Endothelial cell of umbilical vein (primary cell): ENCODE measurements around the gene HTR3A. TPM values are rescaled to one million over a fixed set of nuclear protein-coding genes. Genes with fewer than 3 reads are reported as not detected.

Experiments used
- BruUV-seq: library from RNA; stranded (reverse); fragments of 400-500 nt; replicated peaks from 2 replicates; lab custom pipeline; 2021; lab: Mats Ljungman, UMichigan
- CTCF ChIA-PET: fragments of 300-600, 350-600 bp; sonication (Branson Sonifier 250); formaldehyde crosslinking; loops from one replicate; lab custom pipeline; 2021; ENCODE audit warnings: antibody characterized with exemption, inconsistent platforms; lab: Charles Lee
- POLR2A ChIA-PET: fragments of 300-600, 350-600 bp; sonication (Branson Sonifier 250); formaldehyde crosslinking; loops from one replicate; lab custom pipeline; 2021; ENCODE audit warnings: antibody characterized with exemption, inconsistent platforms; lab: Charles Lee
- DNase-seq: peaks from one replicate; pipeline ENCODE4 v3.0.0-alpha.2; 2011; ENCODE audit warnings: low read depth, low spot score
- FAIRE-seq: peaks from 2 replicates; lab custom pipeline; 2011; peaks lifted over from hg19 to GRCh38; lab: Jason Lieb, UNC
- H2AFZ ChIP-seq: 2 replicates; pipeline ENCODE4 v1.6.0; 2012; ENCODE audit warnings: low read depth, low read length, control low read depth, inconsistent platforms
- H3K27ac ChIP-seq: 2 replicates; pipeline ENCODE4 v1.5.1; 2011; ENCODE audit warnings: low read depth, mild to moderate bottlenecking, control low read depth, low read length, moderate library complexity; ENCODE audit not compliant: insufficient read depth
- H3K27me3 ChIP-seq, 2 experiments: 2 replicates each; pipeline versions ENCODE4 v1.6.0 to v1.6.1; 2011; ENCODE audit warnings: low read length in 2 of 2, mixed read lengths in 1 of 2; ENCODE audit not compliant: control insufficient read depth in 2 of 2, insufficient read depth in 2 of 2
- H3K36me3 ChIP-seq, 2 experiments: 2 replicates in 1 of 2; 3 replicates in 1 of 2; pipeline ENCODE4 v1.5.1; 2011; ENCODE audit warnings: low read length in 2 of 2, mild to moderate bottlenecking in 1 of 2, moderate library complexity in 1 of 2; ENCODE audit not compliant: control insufficient read depth in 2 of 2, insufficient read depth in 2 of 2; ENCODE audit errors: extremely low read depth in 1 of 2
- H3K4me1 ChIP-seq: 3 replicates; pipeline ENCODE4 v1.5.1; 2011; ENCODE audit warnings: mild to moderate bottlenecking, low read length; ENCODE audit not compliant: control insufficient read depth, insufficient read depth; ENCODE audit errors: extremely low read depth
- H3K4me2 ChIP-seq: 2 replicates; pipeline ENCODE4 v1.6.1; 2011; ENCODE audit warnings: low read length, control low read depth, mixed read lengths; ENCODE audit not compliant: insufficient read depth
- H3K4me3 ChIP-seq, 3 experiments: fragments of 200-600 bp in 1 of 3; sonication (generic), shearing (Covaris generic) in 1 of 3; replicated peaks in 1 of 3; 2 replicates each; pipeline ENCODE4 v1.5.1; 2011 to 2016; ENCODE audit warnings: control low read depth in 3 of 3, low read length in 3 of 3, mild to moderate bottlenecking in 2 of 3, inconsistent platforms in 1 of 3, low read depth in 1 of 3, moderate library complexity in 1 of 3; ENCODE audit not compliant: insufficient read depth in 1 of 3
- H3K79me2 ChIP-seq: 2 replicates; pipeline ENCODE4 v1.6.0; 2012; ENCODE audit warnings: low read length, inconsistent platforms; ENCODE audit not compliant: control insufficient read depth, insufficient read depth
- H3K9ac ChIP-seq: replicated peaks from 2 replicates; pipeline ENCODE3; 2011; ENCODE audit warnings: low read length, control low read depth; ENCODE audit not compliant: insufficient read depth; ENCODE audit errors: extremely low read depth
- H3K9me1 ChIP-seq: replicated peaks from 3 replicates; pipeline ENCODE4 v1.6.0; 2011; ENCODE audit warnings: mild to moderate bottlenecking, low read length; ENCODE audit not compliant: control insufficient read depth, insufficient read depth; ENCODE audit errors: extremely low read depth
- H3K9me3 ChIP-seq: replicated peaks from 2 replicates; pipeline ENCODE4 v1.5.1; 2012; ENCODE audit warnings: low read length, inconsistent platforms; ENCODE audit not compliant: control insufficient read depth, insufficient read depth
- H4K20me1 ChIP-seq: replicated peaks from 2 replicates; pipeline ENCODE3; 2011; ENCODE audit warnings: mild to moderate bottlenecking, low read length; ENCODE audit not compliant: control insufficient read depth, insufficient read depth; ENCODE audit errors: extremely low read depth
- CTCF ChIP-seq, 2 donors: IDR thresholded peaks; 1 replicate in 1 of 2; 2 replicates in 1 of 2; pipeline ENCODE4 v1.5.1; 2011; ENCODE audit warnings: low read length in 2 of 2, mild to moderate bottlenecking in 2 of 2, moderate library complexity in 2 of 2, control low read depth in 1 of 2, inconsistent platforms in 1 of 2, low read depth in 1 of 2; ENCODE audit not compliant: insufficient read depth in 1 of 2; ENCODE audit errors: extremely low read depth in 1 of 2
- EZH2 ChIP-seq: IDR thresholded peaks from 2 replicates; pipeline ENCODE4 v1.6.1; 2012; ENCODE audit warnings: borderline replicate concordance, low read depth, mild to moderate bottlenecking, moderate library complexity, low read length, inconsistent platforms; ENCODE audit not compliant: severe bottlenecking
- FOS ChIP-seq: IDR thresholded peaks from 2 replicates; pipeline ENCODE4 v1.6.1; 2011; ENCODE audit warnings: mild to moderate bottlenecking, low read length, moderate library complexity, borderline replicate concordance; ENCODE audit not compliant: insufficient read depth
- GATA2 ChIP-seq: IDR thresholded peaks from 2 replicates; pipeline ENCODE4 v1.7.0; 2011; ENCODE audit warnings: low read depth, mild to moderate bottlenecking, moderate library complexity, mixed read lengths, low read length; ENCODE audit not compliant: insufficient read length, insufficient read depth
- JUN ChIP-seq: IDR thresholded peaks from 2 replicates; pipeline ENCODE4 v1.6.1; 2011; ENCODE audit warnings: borderline replicate concordance, low read depth; ENCODE audit not compliant: insufficient read length, insufficient read depth
- MAX ChIP-seq: IDR thresholded peaks from 2 replicates; pipeline ENCODE4 v1.6.1; 2011; ENCODE audit not compliant: insufficient read depth, insufficient read length
- MYC ChIP-seq: IDR thresholded peaks from one replicate; pipeline ENCODE4 v1.6.1; 2011; ENCODE audit warnings: mild to moderate bottlenecking, low read depth, low read length
- POLR2A ChIP-seq: IDR thresholded peaks from 2 replicates; pipeline ENCODE4 v1.6.1; 2012; ENCODE audit warnings: low read depth, mild to moderate bottlenecking, control low read depth, low read length
- POLR2AphosphoS5 ChIP-seq: IDR thresholded peaks from 2 replicates; pipeline ENCODE4 v1.6.1; 2012; ENCODE audit warnings: low read depth, mild to moderate bottlenecking, control low read depth, low read length, moderate library complexity; ENCODE audit not compliant: insufficient read depth
- dilution Hi-C: fragments of 300-500 bp; cut with MboI; formaldehyde crosslinking; loops from one replicate; pipeline ENCODE4 v1.15.0; 2019; ENCODE audit warnings: low sequenced_read_pairs; ENCODE audit not compliant: extremely low pct_ligation_motif_present
- intact Hi-C: fragments of 100-400 bp; cut with micrococcal nuclease; formaldehyde crosslinking; loops from one replicate; pipeline ENCODE4 v1.10.0; 2022
- polyA plus RNA-seq, 4 experiments: library from polyadenylated mRNA; depleted of rRNA in 3 of 4; stranded (reverse) in 3 of 4; unstranded in 1 of 4; fragments of >200 nt; gene quantifications; 2 replicates each; pipeline versions ENCODE4 v1.2.1 to v1.2.3, GENCODE V29; 2011 to 2012; ENCODE audit warnings: missing spikeins in 1 of 4
- total RNA-seq: library from RNA; stranded (reverse); gene quantifications from 2 replicates; pipeline ENCODE4 v1.2.3, GENCODE V29; 2021

Gene HTR3A
- total and polyA plus RNA-seq, 2 donors (not counting 3 experiments of a cell fraction or from before 2014, with no cell fraction given) = not detected

GRCh38 chr11:113949891-113950290 lies 25.0 kb upstream of the HTR3A start:
- dilution Hi-C loops = no loop called here
- FAIRE-seq (no peak), DNase-seq (no peak)
- ChIA-PET CTCF (no interaction called here), POLR2A (no interaction called here)
- BruUV-seq = no TSS peak
- no peaks in the 10 kb centered on the region for H3K79me2 ChIP-seq
- H3K9me3 ChIP-seq = no peaks in the 10 kb centered on the region
- H3K9ac ChIP-seq = no peak overlapping the region
- H3K27me3 ChIP-seq = peaks cover 0 to 8% of the 10 kb centered on the region in 2 experiments
- H3K4me2 ChIP-seq = no peak overlapping the region
- no peak for TF ChIP-seq POLR2AphosphoS5
- TF ChIP-seq MYC = no peak
- no peak for TF ChIP-seq FOS
- TF ChIP-seq CTCF (IDR thresholded peaks at IDR 0.05; ENCODE audit: extremely low read depth in 1 of 2, insufficient read depth in 1 of 2, low read depth in 1 of 2, low read length in 2 of 2) = no peak
- no peak for TF ChIP-seq GATA2
- no peak for TF ChIP-seq JUN
- no peak for TF ChIP-seq MAX
- TF ChIP-seq POLR2A = no peak
- no peak for TF ChIP-seq EZH2
- no peak overlapping the region for H3K27ac ChIP-seq
- no peaks in the 10 kb centered on the region for H3K36me3 ChIP-seq
- intact Hi-C loops = no loop called here
- H3K9me1 ChIP-seq = no peaks in the 10 kb centered on the region
- H3K4me1 ChIP-seq = no peaks in the 10 kb centered on the region
- H4K20me1 ChIP-seq = no peaks in the 10 kb centered on the region
- no peak overlapping the region for H3K4me3 ChIP-seq
- no peak overlapping the region for H2AFZ ChIP-seq
